WTC11 (cell line): ENCODE results near the gene CISH. TPM values are rescaled to one million over a fixed set of nuclear protein-coding genes. Genes with fewer than 3 reads are reported as not detected.

Experiments used
- ATAC-seq: fragments of 200-7000 bp; cut with Tn5 transposase; 2 replicates; pipeline ENCODE4 v1.10.0; 2021; ENCODE audit warnings: mild to moderate bottlenecking, moderate library complexity
- CTCF ChIA-PET: fragments of 300-600 bp; sonication (Branson Sonifier 250); formaldehyde crosslinking; loops from one replicate; lab custom pipeline; 2021; ENCODE audit warnings: antibody characterized with exemption; lab: Charles Lee
- POLR2A ChIA-PET: fragments of 350-600 bp; sonication (Branson Sonifier 250); formaldehyde crosslinking; loops from one replicate; lab custom pipeline; 2021; ENCODE audit warnings: antibody characterized with exemption; lab: Charles Lee
- DNase-seq: peaks from one replicate; pipeline ENCODE4 v3.0.0; 2021; ENCODE audit warnings: low spot score
- H3K27ac Mint-ChIP-seq: 2 replicates; pipeline ENCODE4 v1.8.0; 2021; ENCODE audit warnings: mixed read lengths
- H3K27me3 Mint-ChIP-seq: 2 replicates; pipeline ENCODE4 v1.8.0; 2021; ENCODE audit warnings: low read depth, mild to moderate bottlenecking, moderate library complexity, mixed read lengths
- H3K36me3 Mint-ChIP-seq: 2 replicates; pipeline ENCODE4 v1.8.0; 2021; ENCODE audit warnings: mixed read lengths
- H3K4me1 Mint-ChIP-seq: 2 replicates; pipeline ENCODE4 v1.8.0; 2022; ENCODE audit warnings: mixed read lengths
- H3K4me3 Mint-ChIP-seq: 2 replicates; pipeline ENCODE4 v1.8.0; 2021; ENCODE audit warnings: mild to moderate bottlenecking, moderate library complexity, mixed read lengths
- H3K9me3 Mint-ChIP-seq: 2 replicates; pipeline ENCODE4 v1.8.0; 2021; ENCODE audit warnings: mixed read lengths
- AFF4 ChIP-seq: sonication (generic); formaldehyde crosslinking; IDR thresholded peaks from 2 replicates; pipeline ENCODE4 v1.8.1; 2023; ENCODE audit warnings: mild to moderate bottlenecking, missing genetic modification reagents, borderline replicate concordance
- ARID4B ChIP-seq: sonication (generic); formaldehyde crosslinking; IDR thresholded peaks from 2 replicates; pipeline ENCODE4 v1.8.0; 2023; ENCODE audit warnings: missing genetic modification reagents, mild to moderate bottlenecking, borderline replicate concordance
- CREB1 ChIP-seq: sonication (generic); formaldehyde crosslinking; IDR thresholded peaks from 2 replicates; pipeline ENCODE4 v1.8.0; 2023; ENCODE audit warnings: mild to moderate bottlenecking, missing genetic modification reagents
- CREM ChIP-seq: sonication (generic); formaldehyde crosslinking; IDR thresholded peaks from 2 replicates; pipeline ENCODE4 v1.8.1; 2022; ENCODE audit warnings: mild to moderate bottlenecking, missing genetic modification reagents, moderate library complexity
- ELF4 ChIP-seq: sonication (generic); formaldehyde crosslinking; IDR thresholded peaks from 2 replicates; pipeline ENCODE4 v1.8.1; 2022; ENCODE audit warnings: low read depth, mild to moderate bottlenecking, moderate library complexity, missing genetic modification reagents
- GRHL2 ChIP-seq: fragments of 250-450 bp; sonication (Bioruptor Pico); IDR thresholded peaks from 2 replicates; pipeline ENCODE4 v1.8.0; 2022; ENCODE audit warnings: mild to moderate bottlenecking, moderate library complexity; ENCODE audit not compliant: insufficient replicate concordance, severe bottlenecking
- GTF2I ChIP-seq: fragments of 250-450 bp; sonication (Bioruptor Pico); conservative IDR thresholded peaks from 2 replicates; pipeline ENCODE4 v1.4.0; 2021; ENCODE audit warnings: mild to moderate bottlenecking
- HMGA2 ChIP-seq: fragments of 250-450 bp; sonication (Bioruptor Pico); IDR thresholded peaks from 2 replicates; pipeline ENCODE4 v1.4.0; 2021; ENCODE audit warnings: mild to moderate bottlenecking, moderate library complexity
- JAZF1 ChIP-seq: fragments of 250-450 bp; sonication (Bioruptor Pico); IDR thresholded peaks from 2 replicates; pipeline ENCODE4 v1.9.0; 2021; ENCODE audit warnings: moderate library complexity, mild to moderate bottlenecking, inconsistent platforms
- MLX ChIP-seq: sonication (generic); formaldehyde crosslinking; IDR thresholded peaks from 2 replicates; pipeline ENCODE4 v1.8.1; 2023; ENCODE audit warnings: mild to moderate bottlenecking, missing genetic modification reagents, moderate library complexity
- MYBL2 ChIP-seq: sonication (generic); formaldehyde crosslinking; IDR thresholded peaks from 2 replicates; pipeline ENCODE4 v1.8.1; 2023; ENCODE audit warnings: mild to moderate bottlenecking, moderate library complexity, missing genetic modification reagents
- NFYB ChIP-seq: sonication (generic); formaldehyde crosslinking; conservative IDR thresholded peaks from 2 replicates; pipeline ENCODE4 v1.8.0; 2022; ENCODE audit warnings: low read depth, missing genetic modification reagents
- NR1H2 ChIP-seq: sonication (generic); formaldehyde crosslinking; IDR thresholded peaks from 2 replicates; pipeline ENCODE4 v1.9.0; 2021; ENCODE audit warnings: mild to moderate bottlenecking, moderate library complexity, missing genetic modification reagents
- PREB ChIP-seq: sonication (generic); formaldehyde crosslinking; IDR thresholded peaks from 2 replicates; pipeline ENCODE4 v1.8.1; 2022; ENCODE audit warnings: mild to moderate bottlenecking, missing genetic modification reagents, moderate library complexity, borderline replicate concordance
- TEAD1 ChIP-seq: sonication (generic); formaldehyde crosslinking; IDR thresholded peaks from 2 replicates; pipeline ENCODE4 v1.8.0; 2022; ENCODE audit warnings: mild to moderate bottlenecking, missing genetic modification reagents
- TP53 ChIP-seq: sonication (generic); formaldehyde crosslinking; IDR thresholded peaks from 2 replicates; pipeline ENCODE4 v1.8.1; 2023; ENCODE audit warnings: mild to moderate bottlenecking, missing genetic modification reagents
- ZBTB21 ChIP-seq: sonication (generic); formaldehyde crosslinking; IDR thresholded peaks from 2 replicates; pipeline ENCODE4 v1.8.1; 2023; ENCODE audit warnings: mild to moderate bottlenecking, missing genetic modification reagents, borderline replicate concordance
- ZNF416 ChIP-seq: fragments of 250-450 bp; sonication (Bioruptor Pico); IDR thresholded peaks from 2 replicates; pipeline ENCODE4 v1.9.0; 2021; ENCODE audit warnings: mild to moderate bottlenecking, inconsistent platforms
- ZNF671 ChIP-seq: fragments of 250-450 bp; sonication (Bioruptor Pico); IDR thresholded peaks from 2 replicates; pipeline ENCODE4 v1.8.0; 2021; ENCODE audit warnings: mild to moderate bottlenecking
- total RNA-seq: library from RNA; stranded (reverse); gene quantifications from 3 replicates; pipeline ENCODE4 v1.2.3, GENCODE V29; 2021
- TF ChIP-seq, protein P1 (sequence below): sonication (generic); formaldehyde crosslinking; IDR thresholded peaks from 2 replicates; pipeline ENCODE4 v1.8.0; 2023; ENCODE audit warnings: missing genetic modification reagents
- TF ChIP-seq, protein P2 (sequence below): fragments of 250-450 bp; sonication (Bioruptor Pico); IDR thresholded peaks from 2 replicates; pipeline ENCODE4 v1.9.0; 2021; ENCODE audit warnings: mild to moderate bottlenecking
- TF ChIP-seq, protein P3 (sequence below): sonication (generic); formaldehyde crosslinking; IDR thresholded peaks from 2 replicates; pipeline ENCODE4 v1.8.1; 2022; ENCODE audit warnings: low read depth, mild to moderate bottlenecking, moderate library complexity, missing genetic modification reagents, borderline replicate concordance

Gene CISH
- total RNA-seq, 1 experiment from 2014 or later, result 2.4 TPM

DNA sequence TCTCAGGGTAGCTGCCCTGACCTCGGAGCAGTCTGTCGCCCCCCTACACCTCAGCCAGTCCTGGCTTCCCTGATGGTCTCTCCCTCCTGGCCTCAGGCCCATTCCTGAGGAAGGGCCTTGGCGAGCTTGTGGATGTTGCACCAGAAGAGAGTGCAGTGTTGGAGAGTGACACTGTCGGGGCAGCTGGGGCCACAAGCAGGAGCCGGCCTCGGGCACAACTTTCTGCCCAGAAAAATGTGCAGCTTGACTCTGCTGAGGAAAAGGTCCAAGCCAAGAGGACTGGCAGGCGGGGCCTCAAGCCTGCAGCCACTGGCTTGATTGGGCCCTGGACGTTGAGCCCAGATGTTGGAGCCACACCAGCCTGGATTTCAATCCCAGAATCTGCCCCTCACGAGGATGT is 29.5 kb downstream of the CISH start (continued):
- TF ChIP-seq ARID4B (CRISPR knock-in tag) (no peak), ELF4 (CRISPR knock-in tag) (no peak), HMGA2 (CRISPR knock-in tag) (no peak), CREB1 (CRISPR knock-in tag) (no peak), GTF2I (no peak), TP53 (no peak), TEAD1 (no peak), NR1H2 (CRISPR knock-in tag) (no peak)
- TF ChIP-seq, protein P1, sequence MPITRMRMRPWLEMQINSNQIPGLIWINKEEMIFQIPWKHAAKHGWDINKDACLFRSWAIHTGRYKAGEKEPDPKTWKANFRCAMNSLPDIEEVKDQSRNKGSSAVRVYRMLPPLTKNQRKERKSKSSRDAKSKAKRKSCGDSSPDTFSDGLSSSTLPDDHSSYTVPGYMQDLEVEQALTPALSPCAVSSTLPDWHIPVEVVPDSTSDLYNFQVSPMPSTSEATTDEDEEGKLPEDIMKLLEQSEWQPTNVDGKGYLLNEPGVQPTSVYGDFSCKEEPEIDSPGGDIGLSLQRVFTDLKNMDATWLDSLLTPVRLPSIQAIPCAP (CRISPR knock-in tag), result no peak
- TF ChIP-seq, protein P2, sequence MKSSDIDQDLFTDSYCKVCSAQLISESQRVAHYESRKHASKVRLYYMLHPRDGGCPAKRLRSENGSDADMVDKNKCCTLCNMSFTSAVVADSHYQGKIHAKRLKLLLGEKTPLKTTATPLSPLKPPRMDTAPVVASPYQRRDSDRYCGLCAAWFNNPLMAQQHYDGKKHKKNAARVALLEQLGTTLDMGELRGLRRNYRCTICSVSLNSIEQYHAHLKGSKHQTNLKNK, result no peak
- TF ChIP-seq, all 79 proteins: peak for 0

- DNase-seq, result no peak
- H3K4me1 Mint-ChIP-seq, result no peaks in the 10 kb centered on the region
- POLR2A ChIA-PET, result no interaction called here
- no peaks in the 10 kb centered on the region for H3K36me3 Mint-ChIP-seq
- H3K27me3 Mint-ChIP-seq, result no peaks in the 10 kb centered on the region
- no peak overlapping the region for H3K4me3 Mint-ChIP-seq
- no peak for ATAC-seq
- TF ChIP-seq NFYB (CRISPR knock-in tag), result no peak
- no peak for TF ChIP-seq GTF2I
- no peak for TF ChIP-seq AFF4 (CRISPR knock-in tag)
- no peak for TF ChIP-seq MYBL2 (CRISPR knock-in tag)
- no peak for TF ChIP-seq ZNF416 (CRISPR knock-in tag)
- TF ChIP-seq JAZF1 (CRISPR knock-in tag), result no peak
- TF ChIP-seq ZBTB21 (CRISPR knock-in tag), result no peak
- TF ChIP-seq GRHL2 (CRISPR knock-in tag), result no peak
- no peak for TF ChIP-seq CREM
- no peak for TF ChIP-seq MLX (CRISPR knock-in tag)
- no peak for TF ChIP-seq PREB
- TF ChIP-seq, protein P3, sequence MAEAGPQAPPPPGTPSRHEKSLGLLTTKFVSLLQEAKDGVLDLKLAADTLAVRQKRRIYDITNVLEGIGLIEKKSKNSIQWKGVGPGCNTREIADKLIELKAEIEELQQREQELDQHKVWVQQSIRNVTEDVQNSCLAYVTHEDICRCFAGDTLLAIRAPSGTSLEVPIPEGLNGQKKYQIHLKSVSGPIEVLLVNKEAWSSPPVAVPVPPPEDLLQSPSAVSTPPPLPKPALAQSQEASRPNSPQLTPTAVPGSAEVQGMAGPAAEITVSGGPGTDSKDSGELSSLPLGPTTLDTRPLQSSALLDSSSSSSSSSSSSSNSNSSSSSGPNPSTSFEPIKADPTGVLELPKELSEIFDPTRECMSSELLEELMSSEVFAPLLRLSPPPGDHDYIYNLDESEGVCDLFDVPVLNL, result no peak
- TF ChIP-seq NR1H2 (CRISPR knock-in tag), result no peak
- TF ChIP-seq ZNF671 (CRISPR knock-in tag), result no peak
- no peak overlapping the region for H3K27ac Mint-ChIP-seq
- CTCF ChIA-PET, result interaction anchor here (1.1 to 2.4 kb wide), 5 partner anchors 9 to 35 kb away, joined by 3 to 9 read pairs (median 5); partner anchors contain the start of gene CISH
- H3K9me3 Mint-ChIP-seq, result no peaks in the 10 kb centered on the region
Measured at GRCh38 chr3:50581459-50581842, 30.1 kb downstream of the CISH start.
